Panc1 (cell line): ENCODE results near the gene UNKL. TPM values are rescaled to one million over a fixed set of nuclear protein-coding genes. Genes with fewer than 3 reads are reported as not detected.

Source experiments
- ATAC-seq: fragments of 200-7000 bp; cut with Tn5 transposase; 2 replicates; pipeline ENCODE4 v1.9.1; 2020; ENCODE audit warnings: mild to moderate bottlenecking, moderate library complexity
- BruUV-seq: library from RNA; stranded (reverse); fragments of 400-500 nt; replicated peaks from 2 replicates; lab custom pipeline; 2021; lab: Mats Ljungman, UMichigan
- CTCF ChIA-PET: fragments of 300-600 bp; sonication (Branson Sonifier 250); formaldehyde crosslinking; loops from one replicate; lab custom pipeline; 2022; ENCODE audit warnings: antibody characterized with exemption; lab: Charles Lee
- POLR2A ChIA-PET: fragments of 300-600 bp; sonication (Branson Sonifier 250); formaldehyde crosslinking; loops from one replicate; lab custom pipeline; 2022; ENCODE audit warnings: antibody characterized with exemption; lab: Charles Lee
- DNase-seq: peaks from one replicate; pipeline ENCODE4 v3.0.0-alpha.2; 2010; ENCODE audit warnings: low read depth, low spot score
- H3K27ac ChIP-seq: 2 replicates; pipeline ENCODE4 v1.5.1; 2011; ENCODE audit warnings: mild to moderate bottlenecking, low read length, inconsistent platforms
- H3K27me3 ChIP-seq: fragments of 200-500 bp; sonication (Bioruptor generic); 2 replicates; pipeline ENCODE4 v1.6.0; 2014; ENCODE audit warnings: low read length, inconsistent platforms; ENCODE audit not compliant: control insufficient read depth, insufficient read depth
- H3K36me3 ChIP-seq: fragments of 200-500 bp; sonication (Bioruptor generic); 2 replicates; pipeline ENCODE4 v1.5.1; 2014; ENCODE audit warnings: inconsistent platforms, mild to moderate bottlenecking, low read length, moderate library complexity; ENCODE audit not compliant: control insufficient read depth, insufficient read depth
- H3K4me1 ChIP-seq: 2 replicates; pipeline ENCODE4 v1.5.1; 2011; ENCODE audit warnings: inconsistent platforms, mild to moderate bottlenecking, low read length, moderate library complexity; ENCODE audit not compliant: control insufficient read depth, insufficient read depth
- H3K4me3 ChIP-seq, 2 experiments: 2 replicates each; pipeline ENCODE4 v1.5.1; 2011 to 2012; ENCODE audit warnings: low read depth in 2 of 2, low read length in 2 of 2, mild to moderate bottlenecking in 2 of 2, inconsistent platforms in 1 of 2, moderate library complexity in 1 of 2
- H3K9me3 ChIP-seq: fragments of 200-500 bp; sonication (Bioruptor generic); 2 replicates; pipeline ENCODE4 v1.5.1; 2014; ENCODE audit warnings: low read depth, mild to moderate bottlenecking, inconsistent platforms, low read length, moderate library complexity; ENCODE audit not compliant: control insufficient read depth, insufficient read depth
- POLR2AphosphoS5 ChIP-seq: IDR thresholded peaks from 2 replicates; pipeline ENCODE4 v1.6.1; 2012; ENCODE audit warnings: mild to moderate bottlenecking, low read depth, low read length, moderate library complexity
- SIN3A ChIP-seq: IDR thresholded peaks from 2 replicates; pipeline ENCODE4 v1.6.1; 2012; ENCODE audit warnings: low read depth, mild to moderate bottlenecking, low read length, moderate library complexity, borderline replicate concordance; ENCODE audit not compliant: insufficient read depth
- TCF7L2 ChIP-seq: IDR thresholded peaks from 2 replicates; pipeline ENCODE4 v1.6.1; 2011; ENCODE audit warnings: mild to moderate bottlenecking, low read depth, low read length, inconsistent platforms
- in situ Hi-C: cut with HindIII; loops from 2 replicates; pipeline ENCODE4 v1.10.0; 2016; ENCODE audit warnings: low sequenced_read_pairs, low pct_unique_long_range_greater_than_20kb
- intact Hi-C: fragments of 100-400 bp; cut with micrococcal nuclease; formaldehyde crosslinking; loops from one replicate; pipeline ENCODE4 v1.10.0; 2022; ENCODE audit not compliant: unreplicated experiment
- total RNA-seq: library from RNA; stranded (reverse); gene quantifications from one replicate; pipeline ENCODE4 v1.2.1, GENCODE V29; 2021; ENCODE audit not compliant: unreplicated experiment
- TF ChIP-seq, protein P1 (sequence below): fragments of 450-650 bp; IDR thresholded peaks from 2 replicates; pipeline ENCODE4 v1.5.1; 2017; ENCODE audit warnings: mild to moderate bottlenecking
- TF ChIP-seq, protein P2 (sequence below), 2 experiments: IDR thresholded peaks; 2 replicates each; pipeline ENCODE4 v1.6.1; 2011 to 2012; ENCODE audit warnings: low read depth in 2 of 2, control low read depth in 1 of 2, low read length in 1 of 2, mild to moderate bottlenecking in 1 of 2, moderate library complexity in 1 of 2; ENCODE audit not compliant: insufficient read depth in 1 of 2

UNKL gene
- total RNA-seq, 1 experiment from 2014 or later = 26.6 TPM

DNA sequence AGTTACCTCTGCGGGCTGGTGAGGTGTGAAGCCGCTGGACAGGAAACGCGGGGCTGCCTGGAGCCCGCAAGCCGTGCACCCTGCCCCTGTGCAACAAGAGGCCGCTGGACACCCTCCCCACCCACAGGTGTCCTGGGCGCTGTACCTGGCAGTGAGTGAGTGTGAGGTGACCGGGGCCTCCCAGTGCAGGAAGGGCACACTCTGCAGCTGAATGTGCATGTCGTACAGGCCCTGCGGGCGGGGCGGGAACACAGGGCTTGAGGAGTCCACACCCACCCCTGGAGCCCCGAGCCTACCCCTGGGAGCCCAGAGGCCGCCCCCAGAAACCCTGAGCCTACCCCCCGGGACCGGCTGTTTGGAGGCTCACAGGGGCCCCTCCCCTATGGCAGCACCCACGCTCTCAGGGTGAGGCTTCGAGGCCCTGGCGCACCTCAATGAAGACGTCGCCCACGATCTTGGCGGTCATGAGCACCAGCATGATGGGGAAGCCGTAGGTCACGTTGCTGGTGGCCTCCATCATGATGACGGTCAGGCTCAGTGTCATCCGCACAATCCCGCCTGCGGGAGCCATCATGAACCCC is 34.1 kb upstream of the UNKL start:
- intact Hi-C loops (no loop called here), in situ Hi-C loops (no loop called here)
- no peak for DNase-seq
- no peak for ATAC-seq
- Histone ChIP-seq H3K4me3 (no peak overlapping the region), H3K4me1 (no peaks in the 10 kb centered on the region), H3K9me3 (no peaks in the 10 kb centered on the region), H3K27me3 (no peaks in the 10 kb centered on the region), H3K36me3 (no peaks in the 10 kb centered on the region; the same call in 1 of the 2 replicates), H3K27ac (no peak overlapping the region)
- ChIA-PET CTCF (no interaction called here), POLR2A (no interaction called here)
- BruUV-seq = no TSS peak
- TF ChIP-seq SIN3A = no peak
- TF ChIP-seq, protein P1, sequence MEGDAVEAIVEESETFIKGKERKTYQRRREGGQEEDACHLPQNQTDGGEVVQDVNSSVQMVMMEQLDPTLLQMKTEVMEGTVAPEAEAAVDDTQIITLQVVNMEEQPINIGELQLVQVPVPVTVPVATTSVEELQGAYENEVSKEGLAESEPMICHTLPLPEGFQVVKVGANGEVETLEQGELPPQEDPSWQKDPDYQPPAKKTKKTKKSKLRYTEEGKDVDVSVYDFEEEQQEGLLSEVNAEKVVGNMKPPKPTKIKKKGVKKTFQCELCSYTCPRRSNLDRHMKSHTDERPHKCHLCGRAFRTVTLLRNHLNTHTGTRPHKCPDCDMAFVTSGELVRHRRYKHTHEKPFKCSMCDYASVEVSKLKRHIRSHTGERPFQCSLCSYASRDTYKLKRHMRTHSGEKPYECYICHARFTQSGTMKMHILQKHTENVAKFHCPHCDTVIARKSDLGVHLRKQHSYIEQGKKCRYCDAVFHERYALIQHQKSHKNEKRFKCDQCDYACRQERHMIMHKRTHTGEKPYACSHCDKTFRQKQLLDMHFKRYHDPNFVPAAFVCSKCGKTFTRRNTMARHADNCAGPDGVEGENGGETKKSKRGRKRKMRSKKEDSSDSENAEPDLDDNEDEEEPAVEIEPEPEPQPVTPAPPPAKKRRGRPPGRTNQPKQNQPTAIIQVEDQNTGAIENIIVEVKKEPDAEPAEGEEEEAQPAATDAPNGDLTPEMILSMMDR = no peak
- TF ChIP-seq, protein P2, sequence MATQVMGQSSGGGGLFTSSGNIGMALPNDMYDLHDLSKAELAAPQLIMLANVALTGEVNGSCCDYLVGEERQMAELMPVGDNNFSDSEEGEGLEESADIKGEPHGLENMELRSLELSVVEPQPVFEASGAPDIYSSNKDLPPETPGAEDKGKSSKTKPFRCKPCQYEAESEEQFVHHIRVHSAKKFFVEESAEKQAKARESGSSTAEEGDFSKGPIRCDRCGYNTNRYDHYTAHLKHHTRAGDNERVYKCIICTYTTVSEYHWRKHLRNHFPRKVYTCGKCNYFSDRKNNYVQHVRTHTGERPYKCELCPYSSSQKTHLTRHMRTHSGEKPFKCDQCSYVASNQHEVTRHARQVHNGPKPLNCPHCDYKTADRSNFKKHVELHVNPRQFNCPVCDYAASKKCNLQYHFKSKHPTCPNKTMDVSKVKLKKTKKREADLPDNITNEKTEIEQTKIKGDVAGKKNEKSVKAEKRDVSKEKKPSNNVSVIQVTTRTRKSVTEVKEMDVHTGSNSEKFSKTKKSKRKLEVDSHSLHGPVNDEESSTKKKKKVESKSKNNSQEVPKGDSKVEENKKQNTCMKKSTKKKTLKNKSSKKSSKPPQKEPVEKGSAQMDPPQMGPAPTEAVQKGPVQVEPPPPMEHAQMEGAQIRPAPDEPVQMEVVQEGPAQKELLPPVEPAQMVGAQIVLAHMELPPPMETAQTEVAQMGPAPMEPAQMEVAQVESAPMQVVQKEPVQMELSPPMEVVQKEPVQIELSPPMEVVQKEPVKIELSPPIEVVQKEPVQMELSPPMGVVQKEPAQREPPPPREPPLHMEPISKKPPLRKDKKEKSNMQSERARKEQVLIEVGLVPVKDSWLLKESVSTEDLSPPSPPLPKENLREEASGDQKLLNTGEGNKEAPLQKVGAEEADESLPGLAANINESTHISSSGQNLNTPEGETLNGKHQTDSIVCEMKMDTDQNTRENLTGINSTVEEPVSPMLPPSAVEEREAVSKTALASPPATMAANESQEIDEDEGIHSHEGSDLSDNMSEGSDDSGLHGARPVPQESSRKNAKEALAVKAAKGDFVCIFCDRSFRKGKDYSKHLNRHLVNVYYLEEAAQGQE (IDR thresholded peaks at IDR 0.05; ENCODE audit: insufficient read depth in 1 of 2, low read depth in 2 of 2, low read length in 1 of 2) = no peak
- TF ChIP-seq POLR2AphosphoS5 = no peak
- TF ChIP-seq TCF7L2 = no peak

DNA sequence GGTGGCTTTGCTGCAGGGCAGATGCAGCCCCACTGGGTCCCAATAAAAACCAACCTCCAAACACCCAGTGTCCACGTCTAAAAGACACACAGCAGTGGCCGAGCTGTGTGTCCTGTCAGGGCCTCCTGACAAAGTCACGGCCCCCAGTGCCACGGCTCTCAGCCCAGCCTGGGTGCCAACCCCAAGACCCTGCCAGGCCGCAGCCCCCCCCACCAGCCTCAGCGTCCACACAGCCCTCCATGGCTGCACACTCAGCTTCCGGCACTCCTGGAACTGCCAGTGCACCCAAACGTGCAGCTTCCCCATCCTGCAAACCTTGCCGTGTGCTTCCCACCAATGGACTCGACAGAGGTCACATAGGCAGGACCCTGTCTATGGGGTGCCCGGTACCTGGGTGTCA is 33.5 kb upstream of the UNKL start:
- CTCF ChIA-PET = no interaction called here
- no peak overlapping the region for H3K4me3 ChIP-seq
- TF ChIP-seq, protein P2 (IDR thresholded peaks at IDR 0.05; ENCODE audit: insufficient read depth in 1 of 2, low read depth in 2 of 2, low read length in 1 of 2) = no peak
- TF ChIP-seq, protein P1 = no peak
- TF ChIP-seq TCF7L2 = no peak
- no peaks in the 10 kb centered on the region; the same call in 1 of the 2 replicates for H3K36me3 ChIP-seq
- no peaks in the 10 kb centered on the region for H3K4me1 ChIP-seq
- POLR2A ChIA-PET = no interaction called here
- in situ Hi-C loops (no loop called here), intact Hi-C loops (no loop called here)
- ATAC-seq (no peak), DNase-seq (no peak)
- no peaks in the 10 kb centered on the region for H3K9me3 ChIP-seq
- no peaks in the 10 kb centered on the region for H3K27me3 ChIP-seq
- BruUV-seq = no TSS peak
- H3K27ac ChIP-seq = no peak overlapping the region
